ENCODE results near the gene FNIP2. TPM values are rescaled to one million over a fixed set of nuclear protein-coding genes. Genes with fewer than 3 reads are reported as not detected.

The FNIP2 gene
- total and polyA plus RNA-seq, 3 donors from 2014 or later: 23.5 to 28.4 (median 25.0) TPM

DNA sequence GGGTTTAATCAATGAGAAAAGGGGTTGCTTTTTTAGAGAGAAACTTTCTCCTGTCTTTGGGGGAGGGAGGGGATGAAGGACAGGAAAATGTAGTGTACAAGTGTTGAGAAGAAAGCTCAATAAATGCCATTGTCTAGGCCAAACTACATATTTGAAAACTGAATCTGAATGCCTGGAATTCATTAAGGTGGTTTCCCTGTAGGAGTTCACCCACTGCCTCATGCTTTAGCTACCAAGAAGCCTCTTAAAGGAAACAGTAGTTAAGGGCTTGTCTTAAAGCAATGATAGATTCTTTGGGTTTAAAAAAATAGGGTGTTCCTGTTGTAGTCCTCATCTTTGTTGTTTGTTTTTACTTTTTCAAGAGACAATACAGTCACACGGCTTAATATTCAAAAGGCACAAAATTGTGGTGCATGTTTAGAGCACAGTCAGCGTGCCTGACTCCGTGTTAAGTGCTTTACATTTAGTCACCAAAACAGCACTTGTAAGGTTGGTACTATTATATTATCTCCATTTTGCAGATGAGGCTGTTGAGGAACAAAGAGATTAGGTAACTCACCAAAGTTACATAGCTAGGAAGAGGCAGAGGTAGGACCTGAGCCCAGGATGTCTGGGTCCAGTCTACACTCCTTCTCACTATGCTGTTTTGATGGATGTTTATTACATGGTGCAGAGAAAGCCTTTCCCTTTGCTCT, 46.0 kb downstream of the FNIP2 start:
- H3K4me3 ChIP-seq: no peak overlapping the region
- H3K9me3 ChIP-seq: no peaks in the 10 kb centered on the region
- peaks cover 15% of the 10 kb centered on the region for H3K4me1 ChIP-seq
- intact Hi-C loops (cut with DNase I; ENCODE audit: low total_unique reads): no loop called here
- H3K36me3 ChIP-seq (ENCODE audit: low read depth, missing control alignments): no peaks in the 10 kb centered on the region
- no peaks in the 10 kb centered on the region for H3K27me3 ChIP-seq
- DNase-seq: no peak
- H3K27ac ChIP-seq: no peak overlapping the region
- WGBS, 2 donors: 82 to 91% methylated on average over 3 of the region's 3 CpGs
- TF ChIP-seq, protein P1, sequence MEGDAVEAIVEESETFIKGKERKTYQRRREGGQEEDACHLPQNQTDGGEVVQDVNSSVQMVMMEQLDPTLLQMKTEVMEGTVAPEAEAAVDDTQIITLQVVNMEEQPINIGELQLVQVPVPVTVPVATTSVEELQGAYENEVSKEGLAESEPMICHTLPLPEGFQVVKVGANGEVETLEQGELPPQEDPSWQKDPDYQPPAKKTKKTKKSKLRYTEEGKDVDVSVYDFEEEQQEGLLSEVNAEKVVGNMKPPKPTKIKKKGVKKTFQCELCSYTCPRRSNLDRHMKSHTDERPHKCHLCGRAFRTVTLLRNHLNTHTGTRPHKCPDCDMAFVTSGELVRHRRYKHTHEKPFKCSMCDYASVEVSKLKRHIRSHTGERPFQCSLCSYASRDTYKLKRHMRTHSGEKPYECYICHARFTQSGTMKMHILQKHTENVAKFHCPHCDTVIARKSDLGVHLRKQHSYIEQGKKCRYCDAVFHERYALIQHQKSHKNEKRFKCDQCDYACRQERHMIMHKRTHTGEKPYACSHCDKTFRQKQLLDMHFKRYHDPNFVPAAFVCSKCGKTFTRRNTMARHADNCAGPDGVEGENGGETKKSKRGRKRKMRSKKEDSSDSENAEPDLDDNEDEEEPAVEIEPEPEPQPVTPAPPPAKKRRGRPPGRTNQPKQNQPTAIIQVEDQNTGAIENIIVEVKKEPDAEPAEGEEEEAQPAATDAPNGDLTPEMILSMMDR (IDR thresholded peaks at IDR 0.05): no peak
- TF ChIP-seq POLR2A (IDR thresholded peaks at IDR 0.05): no peak

DNA sequence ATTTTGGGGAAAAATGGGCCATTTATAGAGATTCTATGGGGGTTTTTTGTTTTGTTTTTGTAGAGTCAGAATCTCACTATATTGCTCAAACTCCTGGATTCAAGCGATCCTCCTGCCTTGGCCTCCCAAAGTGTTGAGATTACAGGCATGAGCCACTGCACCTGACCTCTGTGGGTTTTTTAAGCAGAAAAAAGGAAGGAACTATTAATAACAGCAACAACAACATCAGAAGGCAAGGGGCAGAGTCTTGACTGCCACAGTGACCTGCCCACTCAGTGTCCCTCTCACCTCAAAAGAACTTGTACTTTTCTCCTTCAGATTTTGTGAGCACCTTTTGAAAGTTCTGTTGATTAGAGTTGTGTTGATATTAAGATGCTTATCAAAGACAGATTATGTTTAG, 48.1 kb downstream of the FNIP2 start:
- intact Hi-C loops (cut with DNase I; ENCODE audit: low total_unique reads): no loop called here
- Histone ChIP-seq H3K27ac (no peak overlapping the region), H3K4me3 (no peak overlapping the region), H3K9me3 (no peaks in the 10 kb centered on the region), H3K36me3 (ENCODE audit: low read depth, missing control alignments) (no peaks in the 10 kb centered on the region), H3K4me1 (no peaks in the 10 kb centered on the region), H3K27me3 (no peaks in the 10 kb centered on the region)
- 81 to 83% methylated on average over 1 of the region's 1 CpG for WGBS, 2 donors
- no peak for TF ChIP-seq POLR2A (IDR thresholded peaks at IDR 0.05)
- TF ChIP-seq, protein P1 (IDR thresholded peaks at IDR 0.05): no peak
- no peak for DNase-seq

DNA sequence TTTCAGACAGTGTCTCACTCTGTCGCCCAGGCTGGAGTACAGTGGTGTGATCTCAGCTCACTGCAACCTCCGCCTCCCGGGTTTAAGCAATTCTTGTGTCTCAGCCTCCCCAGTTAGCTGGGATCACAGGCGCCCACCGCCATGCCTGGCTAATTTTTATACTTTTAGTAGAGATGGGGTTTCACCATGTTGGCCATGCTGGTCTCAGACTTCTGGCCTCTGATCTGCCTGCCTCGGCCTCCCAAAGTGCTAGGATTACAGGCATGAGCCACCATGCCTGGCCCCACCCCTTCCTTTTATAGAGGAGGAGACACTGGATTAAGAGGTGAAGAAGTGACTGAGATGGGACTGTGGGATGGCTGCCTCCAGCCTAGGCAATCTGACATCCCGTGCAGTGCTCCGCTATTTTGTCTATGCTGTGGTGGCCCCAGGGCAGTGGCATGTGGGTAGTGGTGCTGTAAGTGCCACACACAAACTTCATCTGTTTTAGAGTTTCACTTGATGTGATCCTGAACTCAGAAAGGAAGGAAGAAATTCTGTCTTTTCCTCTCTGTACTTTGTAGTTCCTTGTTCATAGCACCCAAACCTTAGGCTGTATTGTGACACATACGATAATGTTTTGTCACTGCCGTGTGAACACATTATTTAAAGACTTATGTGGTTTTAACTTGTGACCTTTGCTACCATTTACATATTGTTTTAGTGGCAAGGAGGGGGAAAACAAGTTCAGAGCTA, 48.9 kb downstream of the FNIP2 start:
- Histone ChIP-seq H3K4me1 (no peaks in the 10 kb centered on the region), H3K36me3 (ENCODE audit: low read depth, missing control alignments) (no peaks in the 10 kb centered on the region), H3K27ac (no peak overlapping the region), H3K9me3 (no peaks in the 10 kb centered on the region), H3K27me3 (no peaks in the 10 kb centered on the region), H3K4me3 (no peak overlapping the region)
- TF ChIP-seq POLR2A (IDR thresholded peaks at IDR 0.05): no peak
- TF ChIP-seq, protein P1 (IDR thresholded peaks at IDR 0.05): no peak
- intact Hi-C loops (cut with DNase I; ENCODE audit: low total_unique reads): no loop called here
- DNase-seq: no peak
- 90 to 95% methylated on average over 10 of the region's 10 CpGs for WGBS, 2 donors

DNA sequence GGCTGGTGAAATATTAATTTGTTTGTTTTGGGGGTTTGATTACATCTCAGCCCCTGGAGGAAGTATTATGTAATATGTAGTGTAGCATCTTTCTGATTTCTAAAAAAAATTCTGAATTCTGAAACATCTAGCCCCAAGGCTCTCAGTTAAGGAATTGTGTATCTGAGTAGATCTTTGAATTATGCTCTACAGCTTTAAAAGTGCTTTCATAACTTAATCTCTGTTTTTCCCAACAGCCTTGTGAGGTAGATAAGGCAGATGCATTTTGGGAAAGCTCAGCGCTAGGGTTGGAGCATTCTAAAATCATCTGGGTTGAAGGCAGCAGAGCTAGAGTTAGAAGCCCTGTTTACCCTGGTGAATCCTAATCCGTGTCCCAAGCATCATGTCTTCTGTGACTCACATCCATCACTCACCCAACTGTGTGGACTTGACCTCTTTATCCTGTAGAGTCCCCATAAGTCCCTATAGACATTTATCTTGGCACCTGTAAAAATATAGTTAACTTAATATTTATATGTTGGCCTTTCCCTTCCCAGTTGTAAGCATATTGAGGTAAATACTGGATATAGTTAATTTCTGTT, 49.8 kb downstream of the FNIP2 start:
- no peak for DNase-seq
- 83 to 85% methylated on average over 2 of the region's 2 CpGs for WGBS, 2 donors
- intact Hi-C loops (cut with DNase I; ENCODE audit: low total_unique reads): no loop called here
- H3K4me1 ChIP-seq: no peaks in the 10 kb centered on the region
- no peaks in the 10 kb centered on the region for H3K27me3 ChIP-seq
- H3K36me3 ChIP-seq (ENCODE audit: low read depth, missing control alignments): no peaks in the 10 kb centered on the region
- H3K27ac ChIP-seq: no peak overlapping the region
- TF ChIP-seq POLR2A (IDR thresholded peaks at IDR 0.05): no peak
- TF ChIP-seq, protein P1 (IDR thresholded peaks at IDR 0.05): no peak
- no peaks in the 10 kb centered on the region for H3K9me3 ChIP-seq
- no peak overlapping the region for H3K4me3 ChIP-seq

Measured in testis (tissue), 3 donors.